SIG-M5 treated with dmso at 0.1 percent for 504 hours (cell line): ENCODE data around the gene DNAJC4.

Source experiments
- DNase-seq: peaks from one replicate; lab custom pipeline; 2025; ENCODE audit not compliant: unreplicated experiment; lab: John Stamatoyannopoulos, UW

Gene DNAJC4

GRCh38 chr11:64275031-64275800, 44.9 kb downstream of the DNAJC4 start:
- DNase-seq: no peak

DNA sequence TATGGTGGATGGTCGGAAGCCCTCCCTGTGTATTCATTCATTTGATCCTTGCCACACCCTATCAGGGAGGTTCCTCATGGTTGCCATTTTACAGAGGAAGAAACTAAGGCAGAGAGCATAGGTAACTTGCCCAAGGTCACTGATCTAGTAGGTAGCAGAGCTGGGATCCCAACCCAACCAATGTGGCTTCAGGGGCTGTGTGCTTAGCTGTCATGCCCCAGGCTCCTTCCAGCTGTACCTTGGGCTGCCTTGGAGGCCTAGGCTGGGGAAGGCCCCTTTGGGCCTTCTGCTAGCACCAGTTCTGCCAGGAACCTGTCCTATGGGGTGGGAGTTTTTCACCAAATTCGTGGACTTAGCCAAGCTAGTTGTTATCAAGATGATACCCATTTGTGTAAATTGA, 45.5 kb downstream of the DNAJC4 start:
- DNase-seq: no peak

DNA sequence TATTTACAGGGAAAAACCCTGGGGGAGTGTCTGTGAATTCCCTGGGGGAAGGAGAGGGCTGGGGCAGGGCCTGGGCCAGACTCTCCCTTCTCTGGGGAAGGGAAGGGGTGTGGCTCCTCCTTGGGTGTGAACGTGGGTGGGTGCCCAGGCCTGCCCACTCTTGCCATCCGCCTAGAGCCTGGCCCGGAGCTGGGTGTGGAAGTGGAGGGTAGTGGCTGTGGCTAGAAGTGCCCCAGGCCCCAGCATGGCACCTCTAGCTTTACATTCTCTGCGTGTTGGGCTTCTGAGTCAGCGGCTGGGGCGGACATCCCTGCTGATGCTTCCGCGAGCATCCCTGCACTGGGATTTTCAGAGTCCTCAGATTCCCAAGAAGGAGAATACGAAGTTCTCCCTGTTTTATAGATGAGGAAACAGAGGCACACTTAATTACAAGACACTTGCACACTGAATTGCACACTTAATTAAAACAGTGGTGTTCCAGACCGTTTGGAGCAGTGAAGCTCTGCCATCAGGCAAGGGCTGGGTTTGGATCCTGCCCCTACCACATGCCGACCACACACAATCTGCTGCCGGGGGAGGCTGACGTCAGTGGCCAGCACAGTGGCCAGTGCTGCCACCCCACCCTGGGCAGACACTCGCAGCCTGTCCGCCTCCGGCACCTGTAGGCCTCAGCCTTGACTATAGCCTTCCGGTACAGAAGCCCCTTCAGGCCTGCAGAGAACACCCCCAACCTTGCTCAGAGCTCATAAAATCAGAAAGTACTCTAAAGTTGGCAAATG, 46.5 kb downstream of the DNAJC4 start:
- DNase-seq: no peak

GRCh38 chr11:64278576-64279190, 48.3 kb downstream of the DNAJC4 start:
- no peak for DNase-seq

DNA sequence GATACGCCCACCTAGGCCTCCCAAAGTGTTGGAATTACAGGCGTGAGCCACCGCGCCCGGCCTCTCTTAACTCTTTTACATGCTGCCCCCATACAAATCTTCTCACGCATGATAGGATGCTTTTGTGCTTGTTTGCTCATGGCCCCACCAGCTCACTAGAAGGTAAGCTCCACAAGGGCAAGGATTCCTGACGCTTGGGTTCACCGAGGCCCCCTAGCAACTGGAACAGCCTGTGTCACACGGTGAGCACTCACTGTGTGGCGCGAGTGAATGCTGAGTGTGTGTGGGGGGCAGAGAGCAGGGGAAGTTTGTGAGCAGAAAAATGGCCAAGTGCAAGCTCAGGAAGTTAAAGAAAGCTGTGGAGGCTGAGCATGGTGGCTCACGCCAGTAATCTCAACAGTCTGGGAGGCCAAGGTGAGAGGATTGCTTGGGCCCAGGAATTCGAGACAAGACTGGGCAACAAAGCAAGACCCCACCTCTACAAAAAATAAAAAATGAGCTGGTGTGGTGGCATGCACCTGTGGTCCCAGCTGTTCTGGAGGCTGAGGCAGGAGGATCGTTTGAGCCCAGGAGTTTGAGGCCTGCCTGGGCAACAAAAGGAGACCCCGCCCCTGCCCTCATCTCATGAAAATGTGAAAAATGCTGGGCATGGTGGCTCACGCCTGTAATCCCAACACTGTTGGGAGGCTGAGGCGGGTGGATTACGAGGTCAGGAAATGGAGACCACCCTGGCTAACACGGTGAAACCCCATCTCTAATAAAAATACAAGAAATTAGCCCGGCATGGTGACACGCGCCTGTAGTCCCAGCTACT, 51.8 kb downstream of the DNAJC4 start:
- no peak for DNase-seq

- no peak for DNase-seq
These were observed 52.7 kb downstream of the DNAJC4 start for GRCh38 chr11:64283092-64283491.
